HL-60 (cell line): Measurements from ENCODE around the gene VPS35.

Experiments
- GABPA ChIP-seq: IDR thresholded peaks from 2 replicates; pipeline ENCODE4 v1.6.1; 2012; ENCODE audit warnings: low read depth
- POLR2AphosphoS5 ChIP-seq: IDR thresholded peaks from 2 replicates; pipeline ENCODE4 v1.6.1; 2012; ENCODE audit warnings: low read depth
- SPI1 ChIP-seq: IDR thresholded peaks from 2 replicates; pipeline ENCODE4 v1.6.1; 2012; ENCODE audit warnings: low read depth, mild to moderate bottlenecking, borderline replicate concordance
- TF ChIP-seq, protein P1 (sequence below): IDR thresholded peaks from one replicate; pipeline ENCODE4 v1.5.1; 2011; ENCODE audit warnings: low read length, control low read depth, inconsistent platforms; ENCODE audit not compliant: insufficient read depth

- TF ChIP-seq GABPA (no peak), SPI1 (no peak), POLR2AphosphoS5 (no peak)
- TF ChIP-seq, protein P1, sequence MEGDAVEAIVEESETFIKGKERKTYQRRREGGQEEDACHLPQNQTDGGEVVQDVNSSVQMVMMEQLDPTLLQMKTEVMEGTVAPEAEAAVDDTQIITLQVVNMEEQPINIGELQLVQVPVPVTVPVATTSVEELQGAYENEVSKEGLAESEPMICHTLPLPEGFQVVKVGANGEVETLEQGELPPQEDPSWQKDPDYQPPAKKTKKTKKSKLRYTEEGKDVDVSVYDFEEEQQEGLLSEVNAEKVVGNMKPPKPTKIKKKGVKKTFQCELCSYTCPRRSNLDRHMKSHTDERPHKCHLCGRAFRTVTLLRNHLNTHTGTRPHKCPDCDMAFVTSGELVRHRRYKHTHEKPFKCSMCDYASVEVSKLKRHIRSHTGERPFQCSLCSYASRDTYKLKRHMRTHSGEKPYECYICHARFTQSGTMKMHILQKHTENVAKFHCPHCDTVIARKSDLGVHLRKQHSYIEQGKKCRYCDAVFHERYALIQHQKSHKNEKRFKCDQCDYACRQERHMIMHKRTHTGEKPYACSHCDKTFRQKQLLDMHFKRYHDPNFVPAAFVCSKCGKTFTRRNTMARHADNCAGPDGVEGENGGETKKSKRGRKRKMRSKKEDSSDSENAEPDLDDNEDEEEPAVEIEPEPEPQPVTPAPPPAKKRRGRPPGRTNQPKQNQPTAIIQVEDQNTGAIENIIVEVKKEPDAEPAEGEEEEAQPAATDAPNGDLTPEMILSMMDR, result no peak
Observed at GRCh38 chr16:46701615-46702014, 12.6 kb upstream of the VPS35 start.
